Prostate gland (tissue), 2 donors: ENCODE measurements around the gene ING5.

Source experiments
- POLR2A ChIP-seq: fragments of 450-650 bp; IDR thresholded peaks from one replicate; pipeline ENCODE4 v1.6.1; 2016; ENCODE audit warnings: antibody characterized with exemption, mild to moderate bottlenecking
- POLR2AphosphoS5 ChIP-seq: sonication (generic); formaldehyde crosslinking; IDR thresholded peaks from one replicate; pipeline ENCODE4 v1.6.1; 2017; ENCODE audit warnings: antibody characterized with exemption
- TF ChIP-seq, protein P1 (sequence below), 4 experiments: fragments of 200-600 bp in 2 of 4; fragments of 450-650 bp in 2 of 4; sonication (generic) in 2 of 4; IDR thresholded peaks; 1 replicate in 3 of 4; 2 replicates in 1 of 4; pipeline ENCODE4 v1.5.1; 2016 to 2019; ENCODE audit warnings: antibody characterized with exemption in 4 of 4, mild to moderate bottlenecking in 2 of 4, moderate library complexity in 2 of 4

- TF ChIP-seq, protein P1, sequence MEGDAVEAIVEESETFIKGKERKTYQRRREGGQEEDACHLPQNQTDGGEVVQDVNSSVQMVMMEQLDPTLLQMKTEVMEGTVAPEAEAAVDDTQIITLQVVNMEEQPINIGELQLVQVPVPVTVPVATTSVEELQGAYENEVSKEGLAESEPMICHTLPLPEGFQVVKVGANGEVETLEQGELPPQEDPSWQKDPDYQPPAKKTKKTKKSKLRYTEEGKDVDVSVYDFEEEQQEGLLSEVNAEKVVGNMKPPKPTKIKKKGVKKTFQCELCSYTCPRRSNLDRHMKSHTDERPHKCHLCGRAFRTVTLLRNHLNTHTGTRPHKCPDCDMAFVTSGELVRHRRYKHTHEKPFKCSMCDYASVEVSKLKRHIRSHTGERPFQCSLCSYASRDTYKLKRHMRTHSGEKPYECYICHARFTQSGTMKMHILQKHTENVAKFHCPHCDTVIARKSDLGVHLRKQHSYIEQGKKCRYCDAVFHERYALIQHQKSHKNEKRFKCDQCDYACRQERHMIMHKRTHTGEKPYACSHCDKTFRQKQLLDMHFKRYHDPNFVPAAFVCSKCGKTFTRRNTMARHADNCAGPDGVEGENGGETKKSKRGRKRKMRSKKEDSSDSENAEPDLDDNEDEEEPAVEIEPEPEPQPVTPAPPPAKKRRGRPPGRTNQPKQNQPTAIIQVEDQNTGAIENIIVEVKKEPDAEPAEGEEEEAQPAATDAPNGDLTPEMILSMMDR (IDR thresholded peaks at IDR 0.05): no peak
- no peak for TF ChIP-seq POLR2A
- TF ChIP-seq POLR2AphosphoS5: no peak
These were observed 67.0 kb downstream of the ING5 start for GRCh38 chr2:241768850-241769249.
